GM12878 (cell line): ENCODE measurements around the gene ANKS4B. TPM values are rescaled to one million over a fixed set of nuclear protein-coding genes. Genes with fewer than 3 reads are reported as not detected.

Experiments used
- ATAC-seq: fragments of 200-7000 bp; cut with Tn5 transposase; 3 replicates; pipeline ENCODE4 v1.9.1; 2020; ENCODE audit warnings: mild to moderate bottlenecking, moderate library complexity
- BruUV-seq: library from RNA; stranded (reverse); fragments of 400-500 nt; replicated peaks from 2 replicates; lab custom pipeline; 2021; lab: Mats Ljungman, UMichigan
- CTCF ChIA-PET: fragments of 300-600 bp; sonication (Branson Sonifier 250); formaldehyde crosslinking; extraction: SDS; loops from one replicate; lab custom pipeline; 2021; ENCODE audit warnings: inconsistent platforms; lab: Yijun Ruan, JAX
- POLR2A ChIA-PET: fragments of 350-600 bp; formaldehyde crosslinking; extraction: SDS; loops from one replicate; lab custom pipeline; 2021; ENCODE audit warnings: inconsistent platforms; lab: Charles Lee
- RAD21 ChIA-PET: fragments of 300-600 bp; sonication (Branson Sonifier 250); formaldehyde crosslinking; loops from one replicate; lab custom pipeline; 2023; ENCODE audit warnings: antibody characterized with exemption; ENCODE audit not compliant: unreplicated experiment; lab: Charles Lee
- SMC1A ChIA-PET: fragments of 300-600 bp; sonication (Branson Sonifier 250); formaldehyde crosslinking; loops from one replicate; lab custom pipeline; 2023; ENCODE audit not compliant: unreplicated experiment, uncharacterized antibody; lab: Charles Lee
- DNase-seq: peaks from one replicate; pipeline ENCODE4 v3.0.0-alpha.2; 2011; ENCODE audit warnings: low read depth, low spot score
- FAIRE-seq: peaks from 3 replicates; lab custom pipeline; 2011; peaks lifted over from hg19 to GRCh38; lab: Jason Lieb, UNC
- H2AFZ ChIP-seq: 2 replicates; pipeline ENCODE4 v1.6.0; 2011; ENCODE audit warnings: low read depth, low read length, control low read depth; ENCODE audit not compliant: control insufficient read depth
- H3K27ac ChIP-seq: 2 replicates; pipeline ENCODE4 v1.5.1; 2011; ENCODE audit warnings: control low read depth; ENCODE audit not compliant: control insufficient read depth, insufficient read depth
- H3K27me3 ChIP-seq, 2 experiments: replicated peaks in 1 of 2; 2 replicates each; pipeline versions ENCODE4 v1.6.0 to v1.6.1; 2011; ENCODE audit warnings: low read length in 1 of 2; ENCODE audit not compliant: control insufficient read depth in 2 of 2, insufficient read depth in 2 of 2
- H3K36me3 ChIP-seq, 2 experiments: 2 replicates each; pipeline ENCODE4 v1.5.1; 2011; ENCODE audit warnings: low read length in 1 of 2; ENCODE audit not compliant: control insufficient read depth in 2 of 2, insufficient read depth in 2 of 2
- H3K4me1 ChIP-seq: 2 replicates; pipeline ENCODE4 v1.6.1; 2011; ENCODE audit warnings: mild to moderate bottlenecking, low read length, moderate library complexity, mixed read lengths; ENCODE audit not compliant: control insufficient read depth, insufficient read depth
- H3K4me2 ChIP-seq: 2 replicates; pipeline ENCODE4 v1.6.0; 2011; ENCODE audit warnings: control low read depth; ENCODE audit not compliant: control insufficient read depth, insufficient read depth
- H3K4me3 ChIP-seq: fragments of 200-600 bp; sonication (generic); 2 replicates; pipeline ENCODE4 v1.5.1; 2016
- H3K79me2 ChIP-seq: 2 replicates; pipeline ENCODE4 v1.6.0; 2011; ENCODE audit warnings: low read length; ENCODE audit not compliant: control insufficient read depth, insufficient read depth
- H3K9ac ChIP-seq: 2 replicates; pipeline ENCODE4 v1.8.0; 2011; ENCODE audit warnings: low read length, control low read depth, mixed read lengths; ENCODE audit not compliant: control insufficient read depth, insufficient read depth
- H3K9me3 ChIP-seq: replicated peaks from 3 replicates; pipeline ENCODE4 v1.5.1; 2011; ENCODE audit warnings: mild to moderate bottlenecking, low read length; ENCODE audit not compliant: control insufficient read depth, insufficient read depth
- H4K20me1 ChIP-seq: 2 replicates; pipeline ENCODE4 v1.6.0; 2011; ENCODE audit not compliant: control insufficient read depth, insufficient read depth
- ASH2L ChIP-seq: fragments of 300-600, 200-600 bp; sonication (generic); IDR thresholded peaks from 2 replicates; pipeline ENCODE4 v1.6.1; 2017; ENCODE audit warnings: low read depth, mild to moderate bottlenecking, borderline replicate concordance
- BMI1 ChIP-seq: fragments of 450-650 bp; IDR thresholded peaks from 2 replicates; pipeline ENCODE4 v1.6.1; 2016; ENCODE audit warnings: mild to moderate bottlenecking, moderate library complexity, borderline replicate concordance
- CTCF ChIP-seq, 3 experiments: IDR thresholded peaks in 2 of 3; conservative IDR thresholded peaks in 1 of 3; 2 replicates each; pipeline ENCODE4 v1.5.1; 2011; ENCODE audit warnings: low read depth in 3 of 3, low read length in 3 of 3, mild to moderate bottlenecking in 3 of 3, control low read depth in 2 of 3, moderate library complexity in 2 of 3, inconsistent platforms in 1 of 3, mixed read lengths in 1 of 3; ENCODE audit not compliant: control insufficient read depth in 2 of 3, insufficient read depth in 1 of 3; ENCODE audit errors: extremely low read depth in 1 of 3
- EZH2 ChIP-seq: IDR thresholded peaks from 2 replicates; pipeline ENCODE4 v1.6.1; 2012; ENCODE audit warnings: low read depth, mild to moderate bottlenecking, control low read depth, inconsistent platforms, low read length, borderline replicate concordance; ENCODE audit not compliant: control insufficient read depth
- FOXK2 ChIP-seq: fragments of 450-650 bp; IDR thresholded peaks from 2 replicates; pipeline ENCODE4 v1.6.1; 2017; ENCODE audit warnings: mild to moderate bottlenecking, moderate library complexity
- HCFC1 ChIP-seq: fragments of 150-350 bp; IDR thresholded peaks from 2 replicates; pipeline ENCODE4 v1.6.1; 2014; ENCODE audit warnings: low read length
- HDAC6 ChIP-seq: fragments of 200-600 bp; sonication (generic); IDR thresholded peaks from one replicate; pipeline ENCODE4 v1.8.0; 2017; ENCODE audit warnings: antibody characterized with exemption; ENCODE audit not compliant: unreplicated experiment
- LARP7 ChIP-seq: fragments of 450-650 bp; IDR thresholded peaks from 2 replicates; pipeline ENCODE4 v1.6.1; 2017; ENCODE audit warnings: mild to moderate bottlenecking
- MAX ChIP-seq: IDR thresholded peaks from 2 replicates; pipeline ENCODE4 v1.6.1; 2012; ENCODE audit warnings: low read depth, low read length, improper control_type of control experiment
- NR2C2 ChIP-seq: IDR thresholded peaks from 2 replicates; pipeline ENCODE4 v1.6.1; 2011; ENCODE audit warnings: borderline replicate concordance, low read depth; ENCODE audit not compliant: control insufficient read depth, insufficient read length
- RB1 ChIP-seq: fragments of 450-650 bp; formaldehyde crosslinking; IDR thresholded peaks from 2 replicates; pipeline ENCODE4 v1.6.1; 2017; ENCODE audit warnings: mild to moderate bottlenecking, borderline replicate concordance
- TCF7 ChIP-seq: IDR thresholded peaks from 2 replicates; pipeline ENCODE4 v1.6.1; 2014; ENCODE audit warnings: antibody characterized with exemption, borderline replicate concordance
- ZBTB11 ChIP-seq: fragments of 450-650 bp; formaldehyde crosslinking; IDR thresholded peaks from 2 replicates; pipeline ENCODE4 v1.5.0; 2022; ENCODE audit warnings: mild to moderate bottlenecking, missing genetic modification characterization
- ZSCAN29 ChIP-seq: fragments of 450-650 bp; IDR thresholded peaks from 2 replicates; pipeline ENCODE4 v1.6.1; 2017; ENCODE audit warnings: mild to moderate bottlenecking, moderate library complexity
- WGBS: methylation state at CpG from one replicate; pipeline ENCODE4 v1.1.6; 2016; ENCODE audit warnings: low lambda C conversion rate; ENCODE audit not compliant: insufficient replicate concordance, insufficient coverage; ENCODE audit errors: missing lambda C conversion rate; 5-methylcytosine and 5-hydroxymethylcytosine counted together
- in situ Hi-C: fragments of 300-500 bp; cut with MboI; formaldehyde crosslinking; loops from 9 replicates; pipeline ENCODE4 v1.14.3; 2018; ENCODE audit warnings: mixed read lengths
- intact Hi-C: fragments of 100-400 bp; cut with micrococcal nuclease; formaldehyde crosslinking; loops from one replicate; pipeline ENCODE4 v1.14.2; 2022; ENCODE audit not compliant: unreplicated experiment
- polyA plus RNA-seq, 11 experiments: library from polyadenylated mRNA; depleted of rRNA in 4 of 11; unstranded in 6 of 11; stranded (reverse) in 5 of 11; fragments of >200 nt; fragmentation: Nextera tagmentation in 4 of 11; fragmentation: Illumina TruSeq in 1 of 11; extraction: Ambion mirVana in 4 of 11; extraction: Trizol in 1 of 11; gene quantifications; 1 replicate in 1 of 11; 2 replicates in 10 of 11; pipeline versions ENCODE4 v1.2.1 to v1.2.3, GENCODE V29; 2011 to 2016; ENCODE audit warnings: inconsistent platforms in 2 of 11, missing spikeins in 2 of 11, low read depth in 1 of 11
- total RNA-seq, 4 experiments: library from RNA; depleted of rRNA in 3 of 4; stranded (reverse); fragments of >200 nt in 3 of 4; fragmentation: Illumina TruSeq in 1 of 4; extraction: Trizol in 1 of 4; gene quantifications; 2 replicates each; pipeline versions ENCODE4 v1.2.1 to v1.2.3, GENCODE V29; 2013 to 2021

ANKS4B gene
- total and polyA plus RNA-seq, 10 of the 15 experiments (the other 5 are each of a cell fraction or from before 2014, with no cell fraction given): 0.01 to 0.11 (median 0.05) TPM; not detected in 6

- H3K4me1 ChIP-seq: no peaks in the 10 kb centered on the region
- H3K4me2 ChIP-seq: 0 out of 2 replicates have a peak overlapping the region, but pooled peaks have one; percentile 13
- H2AFZ ChIP-seq: no peak overlapping the region
- in situ Hi-C loops (no loop called here), intact Hi-C loops (no loop called here)
- 17% methylated on average over 44 of the region's 67 CpGs for WGBS
- no peak for ATAC-seq
- H3K79me2 ChIP-seq: no peaks in the 10 kb centered on the region
- H3K27me3 ChIP-seq: no peaks in the 10 kb centered on the region
- no peak overlapping the region for H3K9ac ChIP-seq
- ChIA-PET POLR2A (no interaction called here), CTCF (no interaction called here), RAD21 (no interaction called here), SMC1A (no interaction called here)
- no peaks in the 10 kb centered on the region for H4K20me1 ChIP-seq
- FAIRE-seq: no peak
- no peaks in the 10 kb centered on the region; the same call in 1 of the 3 replicates for H3K9me3 ChIP-seq
- no peak overlapping the region for H3K4me3 ChIP-seq
- no peak overlapping the region for H3K27ac ChIP-seq
- no peak for DNase-seq
- H3K36me3 ChIP-seq: no peaks in the 10 kb centered on the region
- BruUV-seq: no TSS peak
- no peak for TF ChIP-seq RB1
- no peak for TF ChIP-seq ZSCAN29
- TF ChIP-seq BMI1: no peak
- no peak for TF ChIP-seq ASH2L
- no peak for TF ChIP-seq TCF7
- no peak for TF ChIP-seq LARP7
- TF ChIP-seq NR2C2: no peak
- no peak for TF ChIP-seq HCFC1
- TF ChIP-seq CTCF (IDR thresholded peaks at IDR 0.05 in 2 of 3, conservative IDR thresholded peaks at IDR 0.05 in 1 of 3; ENCODE audit: control insufficient read depth in 2 of 3, extremely low read depth in 1 of 3, insufficient read depth in 1 of 3, low read depth in 3 of 3, low read length in 3 of 3): 0 out of 6 replicates have a peak, but pooled peaks of 1 of the 3 experiments have one; percentile 4
- no peak for TF ChIP-seq ZBTB11
- no peak for TF ChIP-seq MAX
- no peak for TF ChIP-seq FOXK2
- peak; percentile 61 for TF ChIP-seq HDAC6
- 0 out of 2 replicates have a peak, but pooled peaks have one; percentile 72 for TF ChIP-seq EZH2
These were observed 50.2 kb downstream of the ANKS4B start for GRCh38 chr16:21283521-21284289.
